Chondrocyte (in vitro differentiated cells): ENCODE data around the gene MED13. TPM values are rescaled to one million over a fixed set of nuclear protein-coding genes. Genes with fewer than 3 reads are reported as not detected.

Experiments used
- DNase-seq: peaks from one replicate; pipeline ENCODE4 v3.0.0; 2021; ENCODE audit warnings: mixed read lengths, low spot score
- H3K27ac Mint-ChIP-seq: one replicate; pipeline ENCODE4 v1.8.0; 2021; ENCODE audit warnings: mild to moderate bottlenecking, moderate library complexity, mixed read lengths; ENCODE audit not compliant: unreplicated experiment
- H3K27me3 Mint-ChIP-seq: 2 replicates; pipeline ENCODE4 v1.8.0; 2021; ENCODE audit warnings: low read depth, mixed read lengths
- H3K36me3 Mint-ChIP-seq: 2 replicates; pipeline ENCODE4 v1.8.0; 2021; ENCODE audit warnings: low read depth, mixed read lengths
- H3K4me1 Mint-ChIP-seq: 2 replicates; pipeline ENCODE4 v1.8.0; 2021; ENCODE audit warnings: low read depth, mild to moderate bottlenecking, mixed read lengths
- H3K4me3 Mint-ChIP-seq: one replicate; pipeline ENCODE4 v1.8.0; 2021; ENCODE audit warnings: mild to moderate bottlenecking, moderate library complexity, mixed read lengths; ENCODE audit not compliant: unreplicated experiment
- H3K9me3 Mint-ChIP-seq: 2 replicates; pipeline ENCODE4 v1.8.0; 2021; ENCODE audit warnings: low read depth, mixed read lengths
- total RNA-seq: library from RNA; stranded (reverse); gene quantifications from 3 replicates; pipeline ENCODE4 v1.2.1, GENCODE V29; 2021
- TF ChIP-seq, protein P1 (sequence below): fragments of 200-600 bp; sonication (generic); IDR thresholded peaks from 2 replicates; pipeline ENCODE4 v1.5.0; 2021; ENCODE audit warnings: antibody characterized with exemption, mild to moderate bottlenecking, moderate library complexity

The MED13 gene
- total RNA-seq, 1 donor from 2014 or later, result 53.0 TPM

DNA sequence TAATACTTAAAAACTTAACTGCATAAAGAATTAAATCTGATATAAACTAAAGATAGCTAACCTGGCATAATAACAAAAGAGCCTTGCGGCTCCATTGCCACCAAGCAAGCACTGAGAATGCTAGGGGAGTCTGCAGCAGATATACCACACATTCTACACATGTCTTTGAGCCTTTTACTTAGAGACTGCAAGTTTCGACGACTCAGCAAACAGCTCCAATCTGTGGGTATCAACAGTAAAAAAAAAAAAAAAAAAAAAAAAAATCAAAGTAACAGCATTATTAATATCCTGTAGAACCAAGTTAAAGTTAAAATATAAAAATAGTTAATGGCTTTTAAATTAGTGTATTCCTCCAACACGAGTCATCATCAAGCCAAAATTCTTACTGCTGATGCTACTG lies 109.5 kb downstream of the MED13 start:
- Mint-ChIP-seq H3K9me3 (peaks cover 4% of the 10 kb centered on the region), H3K27ac (no peak overlapping the region), H3K27me3 (no peaks in the 10 kb centered on the region), H3K36me3 (peaks cover 21% of the 10 kb centered on the region), H3K4me1 (no peaks in the 10 kb centered on the region), H3K4me3 (no peak overlapping the region)
- no peak for DNase-seq
- TF ChIP-seq, protein P1, sequence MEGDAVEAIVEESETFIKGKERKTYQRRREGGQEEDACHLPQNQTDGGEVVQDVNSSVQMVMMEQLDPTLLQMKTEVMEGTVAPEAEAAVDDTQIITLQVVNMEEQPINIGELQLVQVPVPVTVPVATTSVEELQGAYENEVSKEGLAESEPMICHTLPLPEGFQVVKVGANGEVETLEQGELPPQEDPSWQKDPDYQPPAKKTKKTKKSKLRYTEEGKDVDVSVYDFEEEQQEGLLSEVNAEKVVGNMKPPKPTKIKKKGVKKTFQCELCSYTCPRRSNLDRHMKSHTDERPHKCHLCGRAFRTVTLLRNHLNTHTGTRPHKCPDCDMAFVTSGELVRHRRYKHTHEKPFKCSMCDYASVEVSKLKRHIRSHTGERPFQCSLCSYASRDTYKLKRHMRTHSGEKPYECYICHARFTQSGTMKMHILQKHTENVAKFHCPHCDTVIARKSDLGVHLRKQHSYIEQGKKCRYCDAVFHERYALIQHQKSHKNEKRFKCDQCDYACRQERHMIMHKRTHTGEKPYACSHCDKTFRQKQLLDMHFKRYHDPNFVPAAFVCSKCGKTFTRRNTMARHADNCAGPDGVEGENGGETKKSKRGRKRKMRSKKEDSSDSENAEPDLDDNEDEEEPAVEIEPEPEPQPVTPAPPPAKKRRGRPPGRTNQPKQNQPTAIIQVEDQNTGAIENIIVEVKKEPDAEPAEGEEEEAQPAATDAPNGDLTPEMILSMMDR, result no peak

DNA sequence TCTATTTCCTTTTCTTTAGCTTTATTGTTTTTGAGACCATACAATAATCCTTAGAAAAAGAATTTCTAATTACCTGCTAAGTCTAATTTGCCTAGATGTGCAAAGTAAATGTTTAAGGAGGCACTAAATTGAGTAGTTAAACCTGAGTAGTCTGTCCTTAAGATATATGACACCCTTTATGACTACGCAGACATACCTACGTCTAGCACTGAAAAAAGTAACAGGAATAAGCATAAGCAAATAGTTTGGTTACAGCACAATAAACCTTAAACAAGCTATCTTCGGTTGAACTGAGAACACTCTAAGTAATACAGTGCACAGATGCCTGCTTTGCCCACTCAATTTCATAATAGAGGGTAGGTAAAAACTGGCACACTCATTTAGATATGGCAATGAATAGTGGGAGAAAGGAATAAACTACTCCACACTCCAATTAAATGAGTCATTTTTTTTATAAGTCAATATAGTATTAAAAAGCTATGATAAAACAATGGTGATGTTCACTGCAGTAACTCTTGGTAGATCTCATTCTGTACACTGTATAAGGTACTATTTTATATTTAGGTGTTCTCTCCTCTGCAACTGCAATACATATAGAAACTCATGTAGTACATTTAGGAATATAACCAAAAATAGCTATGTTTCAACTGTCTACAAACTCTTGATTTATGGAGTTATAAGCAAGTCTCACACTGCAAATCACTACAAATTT lies 117.6 kb downstream of the MED13 start:
- H3K9me3 Mint-ChIP-seq, result no peaks in the 10 kb centered on the region
- DNase-seq, result no peak
- H3K36me3 Mint-ChIP-seq, result peaks cover 21% of the 10 kb centered on the region
- no peaks in the 10 kb centered on the region for H3K27me3 Mint-ChIP-seq
- no peak overlapping the region for H3K4me3 Mint-ChIP-seq
- H3K27ac Mint-ChIP-seq, result no peak overlapping the region
- H3K4me1 Mint-ChIP-seq, result no peaks in the 10 kb centered on the region
- TF ChIP-seq, protein P1, result no peak

DNA sequence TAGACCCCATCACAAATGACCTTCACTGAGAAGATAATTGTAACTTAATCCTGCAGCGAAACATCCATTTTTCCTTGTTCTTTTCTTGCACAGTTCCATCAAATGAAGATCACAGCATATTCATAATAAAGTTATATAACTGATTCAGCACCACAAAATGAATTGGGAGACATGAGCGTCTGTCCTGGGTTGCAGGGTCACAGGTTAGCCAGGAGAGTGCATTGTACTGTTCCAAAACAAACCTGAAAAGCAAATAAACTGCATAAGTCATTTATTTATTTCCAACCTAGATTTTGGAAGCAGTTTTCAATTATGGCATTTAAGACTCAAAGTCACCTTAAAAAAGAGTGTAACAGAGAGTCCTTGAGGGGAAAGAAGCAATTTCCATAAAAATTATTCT lies 118.7 kb downstream of the MED13 start:
- H3K27me3 Mint-ChIP-seq, result no peaks in the 10 kb centered on the region
- H3K27ac Mint-ChIP-seq, result no peak overlapping the region
- TF ChIP-seq, protein P1, result no peak
- peaks cover 20% of the 10 kb centered on the region for H3K36me3 Mint-ChIP-seq
- H3K4me1 Mint-ChIP-seq, result peaks cover 4% of the 10 kb centered on the region
- no peaks in the 10 kb centered on the region for H3K9me3 Mint-ChIP-seq
- no peak for DNase-seq
- no peak overlapping the region for H3K4me3 Mint-ChIP-seq

DNA sequence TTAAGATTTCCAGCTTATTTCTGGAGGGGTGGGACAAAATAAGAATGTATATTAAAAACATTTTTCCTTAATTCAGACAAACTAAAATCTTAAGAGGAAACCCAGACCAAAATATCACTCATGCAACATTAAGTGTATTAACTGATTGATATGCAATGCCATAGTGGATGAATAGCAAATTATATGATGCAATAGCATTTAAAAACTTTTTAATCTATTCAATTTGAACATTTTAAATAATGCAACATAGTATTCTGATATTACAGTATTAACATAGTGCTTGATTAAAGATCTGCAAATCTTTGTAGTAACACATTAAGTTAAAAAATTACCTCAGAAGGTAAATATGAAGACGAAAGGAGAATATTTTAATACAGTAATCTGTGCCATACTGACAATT lies 122.0 kb downstream of the MED13 start:
- Mint-ChIP-seq H3K27me3 (no peaks in the 10 kb centered on the region), H3K4me1 (peaks cover 4% of the 10 kb centered on the region), H3K9me3 (no peaks in the 10 kb centered on the region), H3K4me3 (no peak overlapping the region), H3K36me3 (peaks cover 13% of the 10 kb centered on the region), H3K27ac (no peak overlapping the region)
- DNase-seq, result no peak
- TF ChIP-seq, protein P1, result no peak

DNA sequence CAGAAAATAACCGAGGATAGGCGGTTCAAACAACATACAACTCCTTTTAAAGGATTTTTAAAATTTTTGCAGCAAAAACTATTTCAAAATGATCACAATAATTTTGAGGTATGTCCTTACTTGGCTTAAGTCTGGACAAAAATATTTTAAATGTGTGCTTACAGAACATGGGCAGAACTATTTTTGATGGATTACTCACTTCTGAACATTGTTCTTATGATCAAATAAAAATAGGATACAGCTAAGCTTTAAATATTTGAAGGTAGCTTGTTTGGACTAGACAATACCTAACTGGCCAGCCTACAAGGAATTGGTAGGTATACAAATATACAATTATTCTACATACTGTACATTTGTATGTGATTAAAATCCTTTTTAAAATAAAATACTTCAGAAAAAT lies 123.0 kb downstream of the MED13 start:
- peak overlapping the region; percentile 22 for H3K27ac Mint-ChIP-seq
- no peak overlapping the region for H3K4me3 Mint-ChIP-seq
- H3K27me3 Mint-ChIP-seq, result no peaks in the 10 kb centered on the region
- DNase-seq, result no peak
- peaks cover 13% of the 10 kb centered on the region for H3K36me3 Mint-ChIP-seq
- TF ChIP-seq, protein P1, result no peak
- H3K9me3 Mint-ChIP-seq, result no peaks in the 10 kb centered on the region
- H3K4me1 Mint-ChIP-seq, result peaks cover 4% of the 10 kb centered on the region
